HEK293 (cell line): ENCODE measurements around the gene MAN2B1.

Source experiments
- CTCF ChIA-PET: fragments of 350-600 bp; formaldehyde crosslinking; extraction: SDS; loops from one replicate; lab custom pipeline; 2021; ENCODE audit warnings: antibody characterized with exemption; lab: Yijun Ruan, JAX
- POLR2A ChIA-PET: fragments of 300-600 bp; formaldehyde crosslinking; extraction: SDS; loops from one replicate; lab custom pipeline; 2020; ENCODE audit warnings: antibody characterized with exemption, inconsistent platforms; lab: Yijun Ruan, JAX
- H3K27ac ChIP-seq: fragments of 200-500 bp; sonication (Bioruptor generic); 2 replicates; pipeline ENCODE4 v1.5.1; 2014; ENCODE audit warnings: low read depth, low read length, control low read depth, inconsistent platforms; ENCODE audit errors: extremely low read depth
- H3K36me3 ChIP-seq, 2 experiments: fragments of 200-500 bp in 1 of 2; sonication (Bioruptor generic) in 1 of 2; 1 replicate in 1 of 2; 2 replicates in 1 of 2; pipeline ENCODE4 v1.5.1; 2014 to 2017; ENCODE audit warnings: inconsistent platforms in 2 of 2, low read length in 2 of 2; ENCODE audit not compliant: control insufficient read depth in 2 of 2, insufficient read depth in 1 of 2
- H3K4me1 ChIP-seq: fragments of 200-500 bp; sonication (Bioruptor generic); 2 replicates; pipeline ENCODE4 v1.5.1; 2014; ENCODE audit warnings: mild to moderate bottlenecking, low read length, inconsistent platforms; ENCODE audit not compliant: control insufficient read depth, insufficient read depth
- H3K4me3 ChIP-seq: 2 replicates; pipeline ENCODE4 v1.5.1; 2011; ENCODE audit warnings: low read depth, mild to moderate bottlenecking, control low read depth, low read length, moderate library complexity
- H3K9me3 ChIP-seq: fragments of 200-500 bp; sonication (Bioruptor generic); 2 replicates; pipeline ENCODE4 v1.5.1; 2014; ENCODE audit warnings: low read depth, low read length, inconsistent platforms; ENCODE audit not compliant: control insufficient read depth, insufficient read depth
- HOXA7 ChIP-seq: sonication (generic); formaldehyde crosslinking; IDR thresholded peaks from 2 replicates; pipeline ENCODE4 v1.8.1; 2022; ENCODE audit warnings: missing genetic modification reagents, borderline replicate concordance
- MEIS1 ChIP-seq: sonication (generic); formaldehyde crosslinking; IDR thresholded peaks from 2 replicates; pipeline ENCODE4 v1.8.1; 2022; ENCODE audit warnings: missing genetic modification reagents, mild to moderate bottlenecking, borderline replicate concordance
- PRDM6 ChIP-seq: fragments of 450-650 bp; formaldehyde crosslinking; IDR thresholded peaks from 2 replicates; pipeline ENCODE4 v1.5.1; 2017; ENCODE audit warnings: missing biosample characterization, missing genetic modification characterization
- SP7 ChIP-seq: fragments of 450-650 bp; formaldehyde crosslinking; IDR thresholded peaks from 2 replicates; pipeline ENCODE4 v1.5.1; 2016; ENCODE audit warnings: missing biosample characterization, missing genetic modification characterization
- ZBTB10 ChIP-seq: fragments of 450-650 bp; formaldehyde crosslinking; IDR thresholded peaks from 2 replicates; pipeline ENCODE4 v1.5.1; 2016; ENCODE audit warnings: missing biosample characterization, missing genetic modification characterization
- ZBTB26 ChIP-seq: fragments of 450-650 bp; formaldehyde crosslinking; optimal IDR thresholded peaks from 2 replicates; pipeline ENCODE3; 2016; ENCODE audit warnings: missing biosample characterization, mild to moderate bottlenecking, missing genetic modification characterization
- ZBTB8A ChIP-seq: fragments of 450-650 bp; formaldehyde crosslinking; IDR thresholded peaks from 2 replicates; pipeline ENCODE4 v1.5.1; 2016; ENCODE audit warnings: missing biosample characterization, missing genetic modification characterization
- ZNF114 ChIP-seq: fragments of 450-650 bp; formaldehyde crosslinking; IDR thresholded peaks from 2 replicates; pipeline ENCODE4 v1.5.0; 2017; ENCODE audit warnings: missing biosample characterization, missing genetic modification characterization
- ZNF16 ChIP-seq: fragments of 450-650 bp; formaldehyde crosslinking; IDR thresholded peaks from 2 replicates; pipeline ENCODE4 v1.5.1; 2016; ENCODE audit warnings: low read depth, missing biosample characterization, missing genetic modification characterization
- ZNF175 ChIP-seq: fragments of 450-650 bp; formaldehyde crosslinking; IDR thresholded peaks from 2 replicates; pipeline ENCODE4 v1.5.1; 2016; ENCODE audit warnings: missing biosample characterization, missing genetic modification characterization
- ZNF211 ChIP-seq: fragments of 450-650 bp; formaldehyde crosslinking; IDR thresholded peaks from 2 replicates; pipeline ENCODE4 v1.5.1; 2016; ENCODE audit warnings: low read depth, missing biosample characterization, missing genetic modification characterization
- ZNF302 ChIP-seq: fragments of 450-650 bp; formaldehyde crosslinking; IDR thresholded peaks from 2 replicates; pipeline ENCODE4 v1.5.1; 2016; ENCODE audit warnings: missing biosample characterization, missing genetic modification characterization, low read depth
- ZNF362 ChIP-seq: fragments of 450-650 bp; formaldehyde crosslinking; IDR thresholded peaks from 2 replicates; pipeline ENCODE4 v1.5.1; 2016; ENCODE audit warnings: missing biosample characterization, missing genetic modification characterization
- ZNF473 ChIP-seq: fragments of 450-650 bp; formaldehyde crosslinking; IDR thresholded peaks from 2 replicates; pipeline ENCODE4 v1.5.1; 2017; ENCODE audit warnings: missing biosample characterization, missing genetic modification characterization
- ZNF600 ChIP-seq: fragments of 450-650 bp; formaldehyde crosslinking; IDR thresholded peaks from 2 replicates; pipeline ENCODE4 v1.5.1; 2016; ENCODE audit warnings: missing biosample characterization, missing genetic modification characterization
- ZNF639 ChIP-seq: fragments of 450-650 bp; formaldehyde crosslinking; IDR thresholded peaks from 2 replicates; pipeline ENCODE4 v1.5.1; 2016; ENCODE audit warnings: missing biosample characterization, missing genetic modification characterization
- ZNF830 ChIP-seq: fragments of 450-650 bp; IDR thresholded peaks from 2 replicates; pipeline ENCODE4 v1.5.0; 2018; ENCODE audit warnings: missing biosample characterization, missing genetic modification characterization, low read depth, mild to moderate bottlenecking, moderate library complexity

Gene MAN2B1

GRCh38 chr19:12664406-12665280 is 1.9 kb downstream of the MAN2B1 start (continued):
- no peak for TF ChIP-seq ZBTB10
- no peak for TF ChIP-seq ZNF473 (tag by site-specific recombination)
- TF ChIP-seq ZNF211 (tag by site-specific recombination), result no peak
- no peak for TF ChIP-seq ZNF16 (tag by site-specific recombination)
- TF ChIP-seq MEIS1, result no peak
- no peak for TF ChIP-seq ZNF600 (tag by site-specific recombination)
- 0 out of 2 replicates have a peak, but pooled peaks have one; percentile 28 for TF ChIP-seq ZBTB8A (tag by site-specific recombination)
- no peak for TF ChIP-seq SP7 (tag by site-specific recombination)
- TF ChIP-seq, all 188 proteins: peak for 6

- Histone ChIP-seq H3K27ac (no peak overlapping the region), H3K4me3 (no peak overlapping the region), H3K4me1 (no peaks in the 10 kb centered on the region), H3K36me3 (peaks cover 13 to 74% of the 10 kb centered on the region in 2 experiments; a peak in 2 of 3 replicates), H3K9me3 (no peaks in the 10 kb centered on the region)
- no peak for TF ChIP-seq ZNF175 (tag by site-specific recombination)
- TF ChIP-seq ZNF114 (tag by site-specific recombination), result no peak
- no peak for TF ChIP-seq PRDM6 (tag by site-specific recombination)
- TF ChIP-seq ZNF639, result no peak
- no peak for TF ChIP-seq HOXA7 (CRISPR knock-in tag)
- TF ChIP-seq ZNF362 (tag by site-specific recombination), result no peak
- no peak for TF ChIP-seq ZNF830 (tag by site-specific recombination)
- no peak for TF ChIP-seq ZBTB26 (tag by site-specific recombination)
- TF ChIP-seq ZNF302 (tag by site-specific recombination), result no peak
- POLR2A ChIA-PET, result no interaction called here
- CTCF ChIA-PET, result interaction anchor here (0.6 to 1.0 kb wide), 2 partner anchors 11 to 276 kb away, joined by 4 read pairs; no protein-coding TSS in a partner anchor
Measured at GRCh38 chr19:12660980-12661379, 5.6 kb downstream of the MAN2B1 start.
